Smooth muscle cell (in vitro differentiated cells): ENCODE data around the gene CCDC91. TPM values are rescaled to one million over a fixed set of nuclear protein-coding genes. Genes with fewer than 3 reads are reported as not detected.

Experiments used
- DNase-seq: peaks from one replicate; lab custom pipeline; 2025; ENCODE audit not compliant: unreplicated experiment; lab: John Stamatoyannopoulos, UW
- H2AFZ ChIP-seq: fragments of 200-600 bp; sonication (generic); 2 replicates; pipeline ENCODE4 v1.6.0; 2016; ENCODE audit warnings: antibody characterized with exemption, low read depth, mild to moderate bottlenecking
- H3F3A ChIP-seq: fragments of 200-600 bp; sonication (generic); 2 replicates; pipeline ENCODE4 v1.6.0; 2017; ENCODE audit warnings: antibody characterized with exemption, low read depth
- H3K27ac ChIP-seq: fragments of 200-600 bp; sonication (generic); 2 replicates; pipeline ENCODE4 v1.5.1; 2016; ENCODE audit warnings: low read depth, mild to moderate bottlenecking
- H3K27me3 ChIP-seq: fragments of 200-600 bp; sonication (generic); 2 replicates; pipeline ENCODE4 v1.6.1; 2016; ENCODE audit warnings: low read depth, mild to moderate bottlenecking
- H3K36me3 ChIP-seq: fragments of 200-600 bp; sonication (generic); 2 replicates; pipeline ENCODE4 v1.5.1; 2016; ENCODE audit warnings: low read depth
- H3K4me1 ChIP-seq: fragments of 200-600 bp; sonication (generic); 2 replicates; pipeline ENCODE4 v1.5.1; 2016; ENCODE audit warnings: low read depth
- H3K4me2 ChIP-seq: fragments of 200-600 bp; sonication (generic); 2 replicates; pipeline ENCODE4 v1.6.0; 2016; ENCODE audit warnings: mild to moderate bottlenecking
- H3K4me3 ChIP-seq: fragments of 200-600 bp; sonication (generic); 2 replicates; pipeline ENCODE4 v1.5.1; 2016; ENCODE audit warnings: mild to moderate bottlenecking
- H3K79me2 ChIP-seq: fragments of 200-600 bp; sonication (generic); 2 replicates; pipeline ENCODE4 v1.6.0; 2016; ENCODE audit warnings: low read depth, mild to moderate bottlenecking
- H3K9ac ChIP-seq: fragments of 200-600 bp; sonication (generic); 2 replicates; pipeline ENCODE4 v1.6.0; 2016; ENCODE audit warnings: low read depth
- H3K9me3 ChIP-seq: fragments of 200-600 bp; sonication (generic); replicated peaks from 2 replicates; pipeline ENCODE4 v1.5.1; 2016; ENCODE audit warnings: low read depth
- H4K20me1 ChIP-seq: fragments of 200-600 bp; sonication (generic); 2 replicates; pipeline ENCODE4 v1.6.0; 2016; ENCODE audit warnings: low read depth
- WGBS: methylation state at CpG from one replicate; pipeline ENCODE4 v1.1.7; 2016; ENCODE audit warnings: low lambda C conversion rate; 5-methylcytosine and 5-hydroxymethylcytosine counted together
- polyA plus RNA-seq: library from polyadenylated mRNA; unstranded; fragments of >200 nt; fragmentation: Nextera tagmentation; extraction: Ambion mirVana; gene quantifications from 2 replicates; pipeline ENCODE4 v1.2.1, GENCODE V29; 2016
- total RNA-seq: library from RNA; depleted of rRNA; stranded (reverse); fragments of >200 nt; gene quantifications from 2 replicates; pipeline ENCODE4 v1.2.3, GENCODE V29; 2014
- TF ChIP-seq, protein P1 (sequence below): fragments of 200-600 bp; sonication (generic); IDR thresholded peaks from 2 replicates; pipeline ENCODE4 v1.5.1; 2017; ENCODE audit warnings: borderline replicate concordance, mild to moderate bottlenecking, antibody characterized with exemption; ENCODE audit not compliant: insufficient read depth, poor library complexity, severe bottlenecking

CCDC91 gene
- total and polyA plus RNA-seq, 2 experiments from 2014 or later, result 20.1 to 23.7 TPM

GRCh38 chr12:28574746-28575592, 384.7 kb downstream of the CCDC91 start:
- H3F3A ChIP-seq, result peaks cover 6% of the 10 kb centered on the region
- WGBS, result 59% methylated on average over 5 of the region's 5 CpGs
- H2AFZ ChIP-seq, result no peak overlapping the region
- H3K27me3 ChIP-seq, result no peaks in the 10 kb centered on the region
- no peaks in the 10 kb centered on the region for H3K79me2 ChIP-seq
- TF ChIP-seq, protein P1, sequence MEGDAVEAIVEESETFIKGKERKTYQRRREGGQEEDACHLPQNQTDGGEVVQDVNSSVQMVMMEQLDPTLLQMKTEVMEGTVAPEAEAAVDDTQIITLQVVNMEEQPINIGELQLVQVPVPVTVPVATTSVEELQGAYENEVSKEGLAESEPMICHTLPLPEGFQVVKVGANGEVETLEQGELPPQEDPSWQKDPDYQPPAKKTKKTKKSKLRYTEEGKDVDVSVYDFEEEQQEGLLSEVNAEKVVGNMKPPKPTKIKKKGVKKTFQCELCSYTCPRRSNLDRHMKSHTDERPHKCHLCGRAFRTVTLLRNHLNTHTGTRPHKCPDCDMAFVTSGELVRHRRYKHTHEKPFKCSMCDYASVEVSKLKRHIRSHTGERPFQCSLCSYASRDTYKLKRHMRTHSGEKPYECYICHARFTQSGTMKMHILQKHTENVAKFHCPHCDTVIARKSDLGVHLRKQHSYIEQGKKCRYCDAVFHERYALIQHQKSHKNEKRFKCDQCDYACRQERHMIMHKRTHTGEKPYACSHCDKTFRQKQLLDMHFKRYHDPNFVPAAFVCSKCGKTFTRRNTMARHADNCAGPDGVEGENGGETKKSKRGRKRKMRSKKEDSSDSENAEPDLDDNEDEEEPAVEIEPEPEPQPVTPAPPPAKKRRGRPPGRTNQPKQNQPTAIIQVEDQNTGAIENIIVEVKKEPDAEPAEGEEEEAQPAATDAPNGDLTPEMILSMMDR, result no peak
- H3K9me3 ChIP-seq, result no peaks in the 10 kb centered on the region
- H4K20me1 ChIP-seq, result no peaks in the 10 kb centered on the region
- no peaks in the 10 kb centered on the region for H3K36me3 ChIP-seq
- no peak overlapping the region for H3K4me2 ChIP-seq
- no peak overlapping the region for H3K27ac ChIP-seq
- H3K4me3 ChIP-seq, result no peak overlapping the region
- H3K4me1 ChIP-seq, result no peaks in the 10 kb centered on the region
- no peak for DNase-seq
- H3K9ac ChIP-seq, result no peak overlapping the region

- H3K9ac ChIP-seq, result no peak overlapping the region
- peaks cover 6% of the 10 kb centered on the region for H3F3A ChIP-seq
- no peaks in the 10 kb centered on the region for H3K36me3 ChIP-seq
- H3K4me1 ChIP-seq, result no peaks in the 10 kb centered on the region
- no peaks in the 10 kb centered on the region for H3K9me3 ChIP-seq
- H3K27ac ChIP-seq, result no peak overlapping the region
- WGBS, result 90% methylated on average over 3 of the region's 3 CpGs
- DNase-seq, result no peak
- TF ChIP-seq, protein P1, result no peak
- no peak overlapping the region for H2AFZ ChIP-seq
- H3K4me2 ChIP-seq, result no peak overlapping the region
- H3K27me3 ChIP-seq, result no peaks in the 10 kb centered on the region
- H3K79me2 ChIP-seq, result no peaks in the 10 kb centered on the region
- no peak overlapping the region for H3K4me3 ChIP-seq
- H4K20me1 ChIP-seq, result no peaks in the 10 kb centered on the region
Observed at GRCh38 chr12:28575593-28576205, 385.4 kb downstream of the CCDC91 start.

GRCh38 chr12:28578361-28578760, 388.1 kb downstream of the CCDC91 start:
- no peak for DNase-seq
- no peaks in the 10 kb centered on the region for H3K9me3 ChIP-seq
- H3K27me3 ChIP-seq, result no peaks in the 10 kb centered on the region
- H3K36me3 ChIP-seq, result no peaks in the 10 kb centered on the region
- no peak overlapping the region for H3K27ac ChIP-seq
- WGBS, result 52% methylated on average over 3 of the region's 3 CpGs
- TF ChIP-seq, protein P1, result no peak
- peak overlapping the region; percentile 1 for H3K4me2 ChIP-seq
- no peaks in the 10 kb centered on the region for H4K20me1 ChIP-seq
- peaks cover 11% of the 10 kb centered on the region for H3F3A ChIP-seq
- H2AFZ ChIP-seq, result no peak overlapping the region
- no peaks in the 10 kb centered on the region for H3K4me1 ChIP-seq
- H3K9ac ChIP-seq, result no peak overlapping the region
- H3K4me3 ChIP-seq, result no peak overlapping the region
- H3K79me2 ChIP-seq, result no peaks in the 10 kb centered on the region
